RPMI8226 (cell line): ENCODE measurements around the gene OR6J1.
"Not testable (repeated sequence)": the region's sequence is repeated elsewhere in the genome, so short reads cannot be mapped to it uniquely, and the experiment has no call there.

Experiments used
- DNase-seq: peaks from one replicate; pipeline ENCODE4 v3.0.0-alpha.2; 2015

OR6J1 gene

GRCh38 chr14:22650046-22650739 lies 6.0 kb upstream of the OR6J1 start:
- DNase-seq = no peak

GRCh38 chr14:22648506-22648905 lies 4.4 kb upstream of the OR6J1 start:
- no peak for DNase-seq

- DNase-seq = no peak
These were observed 2.6 kb upstream of the OR6J1 start for GRCh38 chr14:22646570-22647254.

- DNase-seq = no peak
These were observed 2.3 kb downstream of the OR6J1 start for GRCh38 chr14:22641846-22642245.

GRCh38 chr14:22640192-22640591 lies 4.0 kb downstream of the OR6J1 start:
- DNase-seq = no peak

GRCh38 chr14:22635980-22636379 lies 8.2 kb downstream of the OR6J1 start:
- DNase-seq = not testable (repeated sequence)

GRCh38 chr14:22634233-22634900 lies 9.8 kb downstream of the OR6J1 start:
- DNase-seq = no peak

- no peak for DNase-seq
These were observed 13.7 kb downstream of the OR6J1 start for GRCh38 chr14:22630486-22630885.

GRCh38 chr14:22630066-22630465 lies 14.1 kb downstream of the OR6J1 start:
- DNase-seq = no peak

- no peak for DNase-seq
These were observed 14.8 kb downstream of the OR6J1 start for GRCh38 chr14:22629361-22629760.

- no peak for DNase-seq
These were observed 16.5 kb downstream of the OR6J1 start for GRCh38 chr14:22627506-22628263.

- no peak for DNase-seq
These were observed 17.6 kb downstream of the OR6J1 start for GRCh38 chr14:22626590-22626989.

GRCh38 chr14:22623047-22623446 lies 21.1 kb downstream of the OR6J1 start:
- no peak for DNase-seq

- DNase-seq = no peak
These were observed 21.9 kb downstream of the OR6J1 start for GRCh38 chr14:22622255-22622654.

- not testable (repeated sequence) for DNase-seq
These were observed 28.4 kb downstream of the OR6J1 start for GRCh38 chr14:22615765-22616164.

GRCh38 chr14:22614240-22614799 lies 29.8 kb downstream of the OR6J1 start:
- peak; percentile 79 for DNase-seq

- DNase-seq = no peak
These were observed 30.4 kb downstream of the OR6J1 start for GRCh38 chr14:22613736-22614239.

- peak; percentile 30 for DNase-seq
These were observed 31.0 kb downstream of the OR6J1 start for GRCh38 chr14:22613106-22613695.

GRCh38 chr14:22610931-22611330 lies 33.2 kb downstream of the OR6J1 start:
- DNase-seq = no peak

- DNase-seq = peak; percentile 10
These were observed 36.9 kb downstream of the OR6J1 start for GRCh38 chr14:22607291-22607690.

- DNase-seq = no peak
These were observed 37.8 kb downstream of the OR6J1 start for GRCh38 chr14:22606380-22606779.

- DNase-seq = no peak
These were observed 41.3 kb downstream of the OR6J1 start for GRCh38 chr14:22602862-22603261.
